Activated CD4-positive, alpha-beta memory T cell treated with anti-CD3 and anti-CD28 coated beads, Interleukin-2, amount 10 ng/mL, durations not matched to agents 7 days and 5 days (primary cell): ENCODE data around the gene LTBR. TPM values are rescaled to one million over a fixed set of nuclear protein-coding genes. Genes with fewer than 3 reads are reported as not detected.
"Not testable (repeated sequence)": the region's sequence is repeated elsewhere in the genome, so short reads cannot be mapped to it uniquely, and the experiment has no call there.

ENCODE experiments used
- CTCF ChIA-PET: fragments of 350-600 bp; sonication (Branson Sonifier 250); formaldehyde crosslinking; loops from one replicate; lab custom pipeline; 2021; ENCODE audit warnings: antibody characterized with exemption, inconsistent platforms; lab: Charles Lee
- POLR2A ChIA-PET: fragments of 350-600 bp; sonication (Branson Sonifier 250); formaldehyde crosslinking; loops from one replicate; lab custom pipeline; 2021; ENCODE audit warnings: antibody characterized with exemption; lab: Charles Lee
- DNase-seq: peaks from one replicate; pipeline ENCODE4 v3.0.0-alpha.2; 2020
- H3K27ac Mint-ChIP-seq: one replicate; pipeline ENCODE4 v1.8.0; 2021; ENCODE audit warnings: mild to moderate bottlenecking, mixed read lengths
- H3K27me3 Mint-ChIP-seq: one replicate; pipeline ENCODE4 v1.8.0; 2021; ENCODE audit warnings: mixed read lengths
- H3K36me3 Mint-ChIP-seq: one replicate; pipeline ENCODE4 v1.8.0; 2021; ENCODE audit warnings: low read depth, mixed read lengths
- H3K4me1 Mint-ChIP-seq: one replicate; pipeline ENCODE4 v1.8.0; 2021; ENCODE audit warnings: mixed read lengths
- H3K4me3 Mint-ChIP-seq: one replicate; pipeline ENCODE4 v1.8.0; 2021; ENCODE audit warnings: mild to moderate bottlenecking, mixed read lengths
- H3K9me3 Mint-ChIP-seq: one replicate; pipeline ENCODE4 v1.8.0; 2021; ENCODE audit warnings: mixed read lengths
- total RNA-seq, 2 experiments: library from RNA; stranded (reverse); gene quantifications; one replicate each; pipeline ENCODE4 v1.2.3, GENCODE V29; 2021

LTBR gene
- under 1 TPM; 0.38 to 0.40 TPM for total RNA-seq

DNA sequence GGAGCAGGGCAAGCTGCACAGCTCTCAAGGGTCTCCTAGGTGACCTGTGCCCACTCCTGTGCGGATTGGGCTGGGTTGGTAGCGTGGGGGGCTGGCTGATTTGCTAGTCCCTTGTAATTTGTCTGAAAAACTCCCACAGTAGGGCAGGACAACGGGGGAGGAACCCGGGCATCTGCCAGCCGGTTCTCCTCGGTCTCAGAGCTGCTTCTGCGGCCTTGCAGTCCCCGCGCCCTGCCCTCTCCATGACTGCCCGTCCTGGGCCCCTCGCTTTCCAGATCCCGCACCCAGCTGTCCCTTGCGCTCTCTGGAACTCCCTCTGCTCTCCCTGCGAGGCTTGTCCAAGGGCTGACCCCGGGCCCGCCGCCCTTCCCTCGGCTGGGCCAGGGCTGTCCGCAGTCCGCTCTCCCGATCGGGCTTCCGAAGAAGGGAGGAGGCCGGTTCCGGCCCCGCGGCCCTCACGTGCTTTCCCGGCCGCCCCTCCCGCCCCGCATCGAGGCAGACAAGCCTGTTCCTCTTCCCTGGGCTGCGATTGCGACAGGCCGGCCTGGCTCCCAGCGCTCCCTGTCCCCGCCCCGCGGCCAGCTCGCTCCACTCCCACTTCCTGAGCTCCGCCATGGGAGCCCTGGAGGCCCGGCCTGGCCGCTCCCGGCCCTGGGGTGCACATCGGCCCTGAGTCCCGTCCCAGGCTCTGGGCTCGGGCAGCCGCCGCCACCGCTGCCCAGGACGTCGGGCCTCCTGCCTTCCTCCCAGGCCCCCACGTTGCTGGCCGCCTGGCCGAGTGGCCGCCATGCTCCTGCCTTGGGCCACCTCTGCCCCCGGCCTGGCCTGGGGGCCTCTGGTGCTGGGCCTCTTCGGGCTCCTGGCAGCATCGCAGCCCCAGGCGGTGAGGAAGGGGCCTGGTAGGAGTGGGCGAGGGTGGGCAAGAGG lies at the start of gene LTBR:
Gene LTBR (plus strand): TSS at position 591 of the 927 bp plus-strand sequence. CDS start 197 bp downstream, at position 788.
- no peaks in the 10 kb centered on the region for H3K9me3 Mint-ChIP-seq
- POLR2A ChIA-PET = no interaction called here
- CTCF ChIA-PET = no interaction called here

DNA sequence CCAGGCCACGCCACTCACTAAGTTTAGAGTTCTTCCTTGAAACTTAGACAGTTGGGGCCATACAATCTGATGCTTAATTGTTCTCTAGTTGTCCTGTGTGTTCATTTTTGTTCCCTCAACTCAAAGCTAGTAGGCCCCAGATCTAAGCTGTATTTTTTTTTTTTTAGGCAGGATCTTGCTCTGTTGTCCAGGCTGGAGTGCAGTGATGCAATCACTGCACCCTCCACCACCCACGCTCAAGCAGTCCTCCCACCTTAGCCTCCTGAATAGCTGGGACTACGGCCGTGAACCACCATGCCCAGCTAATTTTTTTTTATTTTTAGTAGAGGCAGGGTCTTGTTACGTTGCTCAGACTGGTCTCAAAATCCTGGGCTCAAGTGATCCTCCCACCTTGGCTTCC lies 49.6 kb upstream of the LTBR start:
- H3K9me3 Mint-ChIP-seq = no peaks in the 10 kb centered on the region
- peaks cover 57% of the 10 kb centered on the region for H3K36me3 Mint-ChIP-seq
- CTCF ChIA-PET = interaction anchor here (1.0 to 4.6 kb wide), 9 partner anchors 8 to 136 kb away, joined by 4 to 71 read pairs (median 11); partner anchors contain the start of gene VAMP1
- no peak overlapping the region for H3K4me3 Mint-ChIP-seq
- no peaks in the 10 kb centered on the region for H3K27me3 Mint-ChIP-seq
- no peak overlapping the region for H3K27ac Mint-ChIP-seq
- no peak for DNase-seq
- peaks cover 2% of the 10 kb centered on the region for H3K4me1 Mint-ChIP-seq
- POLR2A ChIA-PET = interaction anchor here (0.6 to 5.1 kb wide), 10 partner anchors 9 to 201 kb away, joined by 3 to 47 read pairs (median 6); partner anchors contain the start of gene VAMP1

More for the DNA sequence above, at the start of gene LTBR:
- no peaks in the 10 kb centered on the region for H3K36me3 Mint-ChIP-seq
- no peaks in the 10 kb centered on the region for H3K4me1 Mint-ChIP-seq
- DNase-seq = no peak
- H3K4me3 Mint-ChIP-seq = no peak within 1 kb of the TSS
- peaks cover 36% of the 10 kb centered on the region for H3K27me3 Mint-ChIP-seq
- no peak within 1 kb of the TSS for H3K27ac Mint-ChIP-seq

- H3K9me3 Mint-ChIP-seq = no peaks in the 10 kb centered on the region
- H3K4me1 Mint-ChIP-seq = peaks cover 2% of the 10 kb centered on the region
- no peak overlapping the region for H3K4me3 Mint-ChIP-seq
- CTCF ChIA-PET = interaction anchor here (0.6 to 4.6 kb wide), 22 partner anchors 8 to 184 kb away, joined by 3 to 71 read pairs (median 6); partner anchors contain the start of genes TAPBPL and VAMP1
- no peaks in the 10 kb centered on the region for H3K27me3 Mint-ChIP-seq
- no peak overlapping the region for H3K27ac Mint-ChIP-seq
- POLR2A ChIA-PET = interaction anchor here (0.6 to 5.1 kb wide), 20 partner anchors 9 to 205 kb away, joined by 3 to 47 read pairs (median 6); partner anchors contain the start of genes GAPDH, TAPBPL and VAMP1
- peaks cover 53% of the 10 kb centered on the region for H3K36me3 Mint-ChIP-seq
- no peak for DNase-seq
Observed at GRCh38 chr12:6334940-6335450, 49.0 kb upstream of the LTBR start.

DNA sequence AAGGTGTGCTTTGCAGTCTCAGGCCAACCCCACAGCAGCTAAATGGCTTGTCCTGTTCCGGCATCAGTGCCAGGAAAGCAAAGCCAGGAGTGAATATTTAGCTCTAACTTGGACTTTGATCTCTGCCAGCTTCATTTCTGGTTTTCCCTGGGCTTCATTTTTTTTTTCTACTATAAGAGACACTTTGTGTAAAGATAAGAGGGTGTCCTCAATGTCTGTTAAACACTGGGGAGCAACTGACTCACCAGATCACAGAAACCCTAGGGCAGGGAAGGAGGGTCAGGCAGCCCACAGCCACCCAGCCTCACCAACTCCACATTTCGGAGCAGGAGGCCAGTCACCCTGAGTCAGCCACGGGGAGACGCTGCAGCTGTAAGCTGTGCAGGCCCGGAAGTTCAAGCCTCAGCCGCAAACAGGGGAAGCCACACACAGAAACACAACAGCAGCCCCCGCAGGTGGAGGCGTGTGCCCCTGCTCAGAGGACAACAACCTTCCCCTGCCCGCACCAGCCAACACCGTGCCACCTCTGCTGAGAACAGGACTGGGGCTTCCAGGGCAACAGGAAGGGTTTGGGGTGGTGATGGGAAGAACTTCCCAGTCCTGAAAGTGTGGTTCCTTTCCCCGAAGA lies 48.4 kb upstream of the LTBR start:
- POLR2A ChIA-PET = interaction anchor here (0.7 to 5.1 kb wide), 22 partner anchors 10 to 204 kb away, joined by 3 to 47 read pairs (median 6); partner anchors contain the start of genes GAPDH, TAPBPL and VAMP1
- H3K27ac Mint-ChIP-seq = no peak overlapping the region

DNA sequence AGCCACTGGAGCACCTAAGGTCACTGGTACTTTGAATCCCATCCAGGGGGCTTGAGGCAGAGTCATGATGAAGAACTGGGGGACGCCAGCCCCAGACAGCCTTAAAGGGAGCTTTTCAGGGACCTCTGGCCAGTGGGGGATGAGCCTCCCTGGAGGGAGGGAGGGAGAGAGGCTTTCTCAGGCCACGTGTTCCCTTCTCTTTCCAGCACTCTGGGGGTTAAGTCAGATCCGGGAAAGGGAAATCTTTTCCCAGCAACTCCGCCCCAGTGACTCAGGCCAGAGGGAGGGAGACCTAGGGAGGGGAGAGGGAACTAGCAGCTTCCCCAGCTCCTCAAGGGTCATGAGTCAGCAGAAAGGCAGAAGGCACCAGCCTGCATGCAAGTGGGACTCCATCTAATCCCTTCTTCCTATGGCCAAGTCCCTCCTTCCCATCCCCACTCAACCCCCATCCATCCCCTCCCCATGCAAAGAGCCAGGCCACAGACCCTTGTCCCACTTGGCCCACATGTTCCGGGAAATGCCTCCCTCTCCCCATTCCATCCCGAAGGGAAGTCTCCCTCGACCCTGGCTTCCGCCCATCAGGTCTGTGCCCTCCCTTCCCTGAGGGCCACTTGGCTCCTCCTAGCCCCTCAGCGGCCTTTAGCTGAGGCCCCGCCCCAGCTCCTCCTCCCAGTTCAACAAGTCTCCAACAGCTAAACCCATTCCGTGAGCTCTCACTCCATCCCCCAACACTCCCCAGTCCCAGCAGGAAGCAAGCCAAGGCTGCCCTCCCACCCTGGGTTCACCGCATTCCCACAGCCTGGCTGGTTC lies 47.7 kb upstream of the LTBR start:
- no peaks in the 10 kb centered on the region for H3K27me3 Mint-ChIP-seq
- H3K4me3 Mint-ChIP-seq = no peak overlapping the region
- H3K36me3 Mint-ChIP-seq = peaks cover 40% of the 10 kb centered on the region
- H3K4me1 Mint-ChIP-seq = no peaks in the 10 kb centered on the region
- ChIA-PET CTCF (interaction anchor here (0.9 to 4.6 kb wide), 19 partner anchors 9 to 201 kb away, joined by 3 to 71 read pairs (median 5); partner anchors contain the start of genes TAPBPL and VAMP1), POLR2A (interaction anchor here (1.0 to 5.1 kb wide), 19 partner anchors 10 to 199 kb away, joined by 3 to 47 read pairs (median 4); partner anchors contain the start of genes GAPDH, TAPBPL and VAMP1)
- H3K9me3 Mint-ChIP-seq = no peaks in the 10 kb centered on the region
- peak; percentile 73 for DNase-seq
- H3K27ac Mint-ChIP-seq = no peak overlapping the region

More for the DNA sequence above, 48.4 kb upstream of the LTBR start:
- CTCF ChIA-PET = interaction anchor here (0.6 to 4.6 kb wide), 24 partner anchors 9 to 184 kb away, joined by 3 to 71 read pairs (median 6); partner anchors contain the start of genes TAPBPL and VAMP1
- peak; percentile 90 for DNase-seq
- peaks cover 47% of the 10 kb centered on the region for H3K36me3 Mint-ChIP-seq
- H3K27me3 Mint-ChIP-seq = no peaks in the 10 kb centered on the region
- no peaks in the 10 kb centered on the region for H3K9me3 Mint-ChIP-seq
- no peak overlapping the region for H3K4me3 Mint-ChIP-seq
- no peaks in the 10 kb centered on the region for H3K4me1 Mint-ChIP-seq

DNA sequence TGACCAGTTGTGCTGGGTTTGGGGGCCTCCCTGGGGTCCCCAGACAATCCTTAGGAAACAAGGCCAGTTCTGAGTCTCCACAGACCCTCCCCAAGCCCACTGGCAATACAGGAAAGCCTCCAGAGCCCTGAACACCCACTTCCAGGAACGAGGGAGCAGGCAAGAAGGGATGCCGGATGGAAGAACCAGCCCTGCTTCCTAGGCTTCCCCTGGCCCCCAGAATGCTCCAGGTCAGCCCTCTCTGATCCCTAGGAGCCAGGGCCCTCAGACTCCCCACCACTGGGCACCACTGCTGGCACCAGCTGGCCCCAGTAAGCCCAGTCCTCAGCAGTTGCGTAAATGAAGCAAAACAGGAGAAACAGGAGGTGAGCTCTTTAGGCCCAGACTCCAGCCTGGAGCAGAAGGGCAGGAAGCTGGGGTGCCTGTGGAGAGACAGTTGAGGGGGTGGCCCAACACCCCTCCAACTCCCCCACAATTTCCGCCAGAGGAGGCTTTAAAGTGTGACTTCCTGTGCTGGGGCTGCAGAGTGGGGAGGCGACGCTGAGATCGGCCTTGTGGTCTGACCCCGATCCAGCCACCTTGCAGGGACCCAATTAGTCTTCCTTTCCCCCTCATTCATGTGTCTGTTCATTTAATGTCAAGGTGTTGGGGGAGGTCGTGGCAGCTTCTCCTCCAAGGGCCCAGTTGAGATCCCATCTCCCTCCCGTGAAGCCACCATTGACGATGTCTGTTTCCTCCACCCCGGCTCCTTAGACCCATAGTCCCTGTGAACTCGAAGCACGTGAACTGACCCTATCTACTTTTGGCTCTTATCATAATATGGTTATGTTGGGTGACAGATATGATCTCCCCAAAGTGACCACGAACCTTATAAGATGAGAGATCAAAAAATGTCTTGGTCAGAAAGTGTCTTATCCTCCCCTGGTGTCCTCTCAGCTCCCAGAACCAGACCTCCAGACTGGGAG lies 46.8 kb upstream of the LTBR start:
- CTCF ChIA-PET = interaction anchor here (0.8 to 4.6 kb wide), 14 partner anchors 8 to 200 kb away, joined by 3 to 71 read pairs (median 10); partner anchors contain the start of gene TAPBPL
- peaks cover 5% of the 10 kb centered on the region for H3K4me1 Mint-ChIP-seq

GRCh38 chr12:6337958-6338433 lies 46.0 kb upstream of the LTBR start:
- Mint-ChIP-seq H3K27me3 (no peaks in the 10 kb centered on the region), H3K9me3 (no peaks in the 10 kb centered on the region), H3K36me3 (peaks cover 30% of the 10 kb centered on the region), H3K4me3 (no peak overlapping the region), H3K4me1 (peaks cover 14% of the 10 kb centered on the region), H3K27ac (no peak overlapping the region)
- ChIA-PET POLR2A (interaction anchor here (1.0 to 5.1 kb wide), 5 partner anchors 8 to 194 kb away, joined by 4 to 47 read pairs (median 20); partner anchors contain the start of gene TAPBPL), CTCF (interaction anchor here (1.4 to 4.6 kb wide), 5 partner anchors 15 to 200 kb away, joined by 3 to 71 read pairs (median 19); no protein-coding TSS in a partner anchor)
- DNase-seq = no peak

More for the DNA sequence above, 46.8 kb upstream of the LTBR start:
- DNase-seq = peak; percentile 79
- H3K27me3 Mint-ChIP-seq = no peaks in the 10 kb centered on the region
- H3K36me3 Mint-ChIP-seq = peaks cover 39% of the 10 kb centered on the region
- POLR2A ChIA-PET = interaction anchor here (0.6 to 5.1 kb wide), 16 partner anchors 9 to 197 kb away, joined by 3 to 47 read pairs (median 4); partner anchors contain the start of genes GAPDH, MRPL51, TAPBPL and VAMP1
- no peak overlapping the region for H3K27ac Mint-ChIP-seq
- H3K9me3 Mint-ChIP-seq = no peaks in the 10 kb centered on the region
- no peak overlapping the region for H3K4me3 Mint-ChIP-seq

GRCh38 chr12:6338536-6338935 lies 45.4 kb upstream of the LTBR start:
- DNase-seq, H3K4me3 Mint-ChIP-seq, H3K27ac Mint-ChIP-seq, H3K9me3 Mint-ChIP-seq, H3K27me3 Mint-ChIP-seq: not testable (repeated sequence)
- peaks cover 19% of the 10 kb centered on the region for H3K4me1 Mint-ChIP-seq
- CTCF ChIA-PET = interaction anchor here (1.1 to 1.6 kb wide), 4 partner anchors 11 to 127 kb away, joined by 4 to 6 read pairs (median 6); no protein-coding TSS in a partner anchor
- POLR2A ChIA-PET = interaction anchor here (0.7 to 4.5 kb wide), 8 partner anchors 11 to 197 kb away, joined by 3 to 22 read pairs (median 4); partner anchors contain the start of gene VAMP1
- peaks cover 25% of the 10 kb centered on the region for H3K36me3 Mint-ChIP-seq

DNA sequence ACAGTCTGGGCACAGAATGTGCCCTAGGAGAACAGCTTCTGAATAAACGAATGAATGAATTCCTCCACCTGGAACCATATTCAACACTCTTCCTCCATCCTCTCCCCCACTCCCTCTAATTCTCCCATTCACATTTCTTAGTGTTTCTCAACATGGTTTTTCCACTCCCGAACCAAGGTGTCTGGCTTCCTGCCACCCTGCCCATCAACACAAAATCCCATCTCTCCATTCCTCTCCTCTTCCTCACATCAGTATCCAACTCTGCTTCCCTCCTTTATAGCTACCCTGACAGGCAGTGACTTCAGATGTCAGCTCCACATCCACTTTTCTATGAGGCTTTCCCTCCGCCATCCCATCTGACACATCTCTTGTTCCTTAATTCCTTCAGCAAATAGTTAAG lies 45.0 kb upstream of the LTBR start:
- Mint-ChIP-seq H3K4me1 (peaks cover 22% of the 10 kb centered on the region), H3K36me3 (peaks cover 21% of the 10 kb centered on the region), H3K27me3 (no peaks in the 10 kb centered on the region), H3K4me3 (no peak overlapping the region), H3K27ac (no peak overlapping the region), H3K9me3 (no peaks in the 10 kb centered on the region)
- no peak for DNase-seq
- ChIA-PET POLR2A (interaction anchor here (0.6 to 4.5 kb wide), 11 partner anchors 12 to 196 kb away, joined by 3 to 22 read pairs (median 4); partner anchors contain the start of gene VAMP1), CTCF (interaction anchor here (0.8 to 1.9 kb wide), 7 partner anchors 12 to 127 kb away, joined by 3 to 9 read pairs (median 5); no protein-coding TSS in a partner anchor)

GRCh38 chr12:6340032-6340638 lies 43.8 kb upstream of the LTBR start:
- H3K27ac Mint-ChIP-seq = no peak overlapping the region
- ChIA-PET POLR2A (interaction anchor here (0.8 to 4.5 kb wide), 8 partner anchors 23 to 195 kb away, joined by 3 to 22 read pairs (median 4); partner anchors contain the start of genes MRPL51 and VAMP1), CTCF (interaction anchor here (0.8 to 1.9 kb wide), 7 partner anchors 14 to 125 kb away, joined by 3 to 9 read pairs (median 5); no protein-coding TSS in a partner anchor)
- H3K9me3 Mint-ChIP-seq = no peaks in the 10 kb centered on the region
- H3K36me3 Mint-ChIP-seq = peaks cover 10% of the 10 kb centered on the region
- H3K4me3 Mint-ChIP-seq = no peak overlapping the region
- DNase-seq = peak; percentile 33
- peaks cover 26% of the 10 kb centered on the region for H3K4me1 Mint-ChIP-seq
- no peaks in the 10 kb centered on the region for H3K27me3 Mint-ChIP-seq
